H1 (cell line): ENCODE data around the gene DENND4C. TPM values are rescaled to one million over a fixed set of nuclear protein-coding genes. Genes with fewer than 3 reads are reported as not detected.

Source experiments
- CTCF ChIA-PET: fragments of 300-600 bp; sonication (Branson Sonifier 250); formaldehyde crosslinking; loops from one replicate; lab custom pipeline; 2021; ENCODE audit not compliant: partially characterized antibody; lab: Charles Lee
- POLR2A ChIA-PET: fragments of 300-600 bp; sonication (Branson Sonifier 250); formaldehyde crosslinking; loops from one replicate; lab custom pipeline; 2021; ENCODE audit warnings: inconsistent platforms; ENCODE audit not compliant: partially characterized antibody; lab: Charles Lee
- DNase-seq, 2 experiments: peaks; one replicate each; pipeline versions ENCODE4 v3.0.0 to v3.0.0-alpha.2; 2010 to 2022; ENCODE audit warnings: low spot score in 2 of 2, low read depth in 1 of 2, mixed read lengths in 1 of 2
- FAIRE-seq: peaks from 2 replicates; lab custom pipeline; 2011; peaks lifted over from hg19 to GRCh38; lab: Jason Lieb, UNC
- H2AFZ ChIP-seq: 2 replicates; pipeline ENCODE4 v1.8.1; 2012; ENCODE audit warnings: low read length, inconsistent platforms
- H2AK5ac ChIP-seq: 2 replicates; pipeline ENCODE4 v1.6.1; 2013; ENCODE audit warnings: low read depth, low read length
- H2BK120ac ChIP-seq: replicated peaks from 2 replicates; pipeline ENCODE3; 2013; ENCODE audit warnings: low read depth, low read length, inconsistent platforms
- H2BK12ac ChIP-seq: 2 replicates; pipeline ENCODE4 v1.6.1; 2013; ENCODE audit warnings: low read depth, low read length
- H2BK15ac ChIP-seq: 2 replicates; pipeline ENCODE4 v1.6.1; 2013; ENCODE audit warnings: low read length
- H2BK20ac ChIP-seq: 2 replicates; pipeline ENCODE4 v1.6.1; 2013; ENCODE audit warnings: low read length
- H2BK5ac ChIP-seq: 2 replicates; pipeline ENCODE4 v1.6.1; 2013; ENCODE audit warnings: low read depth, low read length
- H3K14ac ChIP-seq: 2 replicates; pipeline ENCODE4 v1.6.1; 2013; ENCODE audit warnings: inconsistent platforms; ENCODE audit not compliant: insufficient read length
- H3K18ac ChIP-seq: 2 replicates; pipeline ENCODE4 v1.6.1; 2013; ENCODE audit warnings: low read length; ENCODE audit errors: extremely low read depth
- H3K23ac ChIP-seq: 2 replicates; pipeline ENCODE4 v1.6.1; 2013; ENCODE audit warnings: inconsistent platforms; ENCODE audit not compliant: insufficient read length
- H3K23me2 ChIP-seq: 2 replicates; pipeline ENCODE4 v1.6.1; 2013; ENCODE audit warnings: low read depth, low read length
- H3K27ac ChIP-seq: 2 replicates; pipeline ENCODE4 v1.6.1; 2011; ENCODE audit warnings: low read depth, low read length, inconsistent platforms
- H3K27me3 ChIP-seq, 4 experiments: replicated peaks in 1 of 4; 1 replicate in 1 of 4; 2 replicates in 3 of 4; pipeline versions ENCODE4 v1.6.1 to v1.8.1; 2011 to 2013; ENCODE audit warnings: low read length in 3 of 4, mild to moderate bottlenecking in 3 of 4, inconsistent platforms in 2 of 4, mixed read lengths in 2 of 4, moderate library complexity in 1 of 4; ENCODE audit not compliant: control insufficient read depth in 3 of 4, insufficient read depth in 3 of 4; ENCODE audit errors: extremely low read depth in 1 of 4
- H3K36me3 ChIP-seq, 4 experiments: 2 replicates each; pipeline versions ENCODE4 v1.6.1 to v1.8.1; 2011 to 2013; ENCODE audit warnings: mild to moderate bottlenecking in 4 of 4, low read length in 3 of 4, moderate library complexity in 2 of 4, control low read depth in 1 of 4, inconsistent platforms in 1 of 4; ENCODE audit not compliant: insufficient read depth in 4 of 4, control insufficient read depth in 2 of 4
- H3K4ac ChIP-seq: replicated peaks from 2 replicates; pipeline ENCODE3; 2013; ENCODE audit warnings: low read length, low read depth, mixed read lengths, inconsistent platforms; ENCODE audit not compliant: insufficient read length
- H3K4me1 ChIP-seq, 4 experiments: replicated peaks in 1 of 4; 1 replicate in 1 of 4; 2 replicates in 3 of 4; pipeline versions ENCODE4 v1.6.1 to v1.8.1; 2011 to 2013; ENCODE audit warnings: low read length in 3 of 4, inconsistent platforms in 2 of 4, mixed read lengths in 1 of 4; ENCODE audit not compliant: insufficient read depth in 4 of 4, control insufficient read depth in 3 of 4
- H3K4me2 ChIP-seq, 2 experiments: 2 replicates each; pipeline versions ENCODE4 v1.6.1 to v1.8.1; 2011 to 2013; ENCODE audit warnings: low read depth in 2 of 2, low read length in 2 of 2, control low read depth in 1 of 2, inconsistent platforms in 1 of 2, mild to moderate bottlenecking in 1 of 2; ENCODE audit not compliant: insufficient read depth in 1 of 2
- H3K4me3 ChIP-seq, 4 experiments: fragments of 200-600, 300-600 bp in 1 of 4; sonication (generic), shearing (Covaris generic), sonication (Bioruptor Twin) in 1 of 4; 2 replicates each; pipeline versions ENCODE4 v1.5.1 to v1.8.1; 2011 to 2016; ENCODE audit warnings: low read length in 4 of 4, low read depth in 3 of 4, control low read depth in 2 of 4, inconsistent platforms in 2 of 4, mild to moderate bottlenecking in 2 of 4, mixed read lengths in 1 of 4, moderate library complexity in 1 of 4; ENCODE audit not compliant: insufficient read depth in 2 of 4; ENCODE audit errors: extremely low read depth in 1 of 4
- H3K56ac ChIP-seq: replicated peaks from 2 replicates; pipeline ENCODE3; 2013; ENCODE audit warnings: low read depth, mild to moderate bottlenecking, mixed read lengths, low read length, inconsistent platforms; ENCODE audit not compliant: insufficient read length
- H3K79me1 ChIP-seq: 2 replicates; pipeline ENCODE4 v1.6.1; 2013; ENCODE audit warnings: low read depth, low read length, control low read depth
- H3K79me2 ChIP-seq, 2 experiments: 2 replicates each; pipeline versions ENCODE4 v1.6.1 to v1.8.1; 2012 to 2013; ENCODE audit warnings: low read length in 2 of 2, mild to moderate bottlenecking in 2 of 2, inconsistent platforms in 1 of 2; ENCODE audit not compliant: insufficient read depth in 2 of 2, control insufficient read depth in 1 of 2
- H3K9ac ChIP-seq, 4 experiments: replicated peaks in 1 of 4; 1 replicate in 1 of 4; 2 replicates in 3 of 4; pipeline versions ENCODE4 v1.6.1 to v1.8.1; 2011 to 2013; ENCODE audit warnings: low read depth in 3 of 4, low read length in 3 of 4, control low read depth in 2 of 4, mild to moderate bottlenecking in 2 of 4, moderate library complexity in 2 of 4, inconsistent platforms in 1 of 4; ENCODE audit errors: extremely low read depth in 1 of 4
- H3K9me3 ChIP-seq, 2 experiments: 2 replicates each; pipeline versions ENCODE4 v1.6.1 to v1.8.1; 2012 to 2013; ENCODE audit warnings: mild to moderate bottlenecking in 2 of 2, moderate library complexity in 2 of 2, control low read depth in 1 of 2, inconsistent platforms in 1 of 2, low read depth in 1 of 2, low read length in 1 of 2, mixed read lengths in 1 of 2; ENCODE audit not compliant: insufficient read depth in 2 of 2
- H4K20me1 ChIP-seq, 2 experiments: replicated peaks in 1 of 2; 2 replicates each; pipeline versions ENCODE3 to v1.8.1; 2011 to 2013; ENCODE audit warnings: inconsistent platforms in 2 of 2, low read length in 2 of 2, mild to moderate bottlenecking in 1 of 2; ENCODE audit not compliant: insufficient read depth in 2 of 2, control insufficient read depth in 1 of 2
- H4K5ac ChIP-seq: 2 replicates; pipeline ENCODE4 v1.6.1; 2013; ENCODE audit warnings: low read length, low read depth, mixed read lengths, inconsistent platforms; ENCODE audit not compliant: insufficient read length
- H4K8ac ChIP-seq: 2 replicates; pipeline ENCODE4 v1.8.0; 2013; ENCODE audit warnings: mild to moderate bottlenecking, moderate library complexity, low read length, inconsistent platforms; ENCODE audit not compliant: insufficient read depth; ENCODE audit errors: extremely low read depth
- H4K91ac ChIP-seq: replicated peaks from 2 replicates; pipeline ENCODE3; 2013; ENCODE audit warnings: low read length, mixed read lengths, inconsistent platforms; ENCODE audit not compliant: insufficient read length
- CBX8 ChIP-seq: fragments of 300-800, 300-1000 bp; sonication (generic); IDR thresholded peaks from 2 replicates; pipeline ENCODE4 v1.7.1; 2016; ENCODE audit warnings: low read depth, low read length, borderline replicate concordance
- CEBPB ChIP-seq: IDR thresholded peaks from 2 replicates; pipeline ENCODE4 v1.6.1; 2012; ENCODE audit warnings: low read depth, low read length
- CTBP2 ChIP-seq: IDR thresholded peaks from 2 replicates; pipeline ENCODE4 v1.7.0; 2011; ENCODE audit warnings: borderline replicate concordance, mild to moderate bottlenecking, moderate library complexity, mixed read lengths, low read length; ENCODE audit not compliant: insufficient read depth, insufficient read length
- EZH2 ChIP-seq: fragments of 200-600 bp; sonication (generic); IDR thresholded peaks from 2 replicates; pipeline ENCODE4 v1.7.1; 2012; ENCODE audit warnings: low read depth, mild to moderate bottlenecking, moderate library complexity, low read length, inconsistent platforms; ENCODE audit not compliant: severe bottlenecking
- GTF2F1 ChIP-seq: IDR thresholded peaks from 2 replicates; pipeline ENCODE4 v1.6.1; 2012; ENCODE audit warnings: low read depth, low read length, improper control_type of control experiment, borderline replicate concordance
- JUN ChIP-seq: IDR thresholded peaks from 2 replicates; pipeline ENCODE4 v1.6.1; 2011; ENCODE audit warnings: low read depth, mild to moderate bottlenecking, improper control_type of control experiment, low read length
- PHF8 ChIP-seq: fragments of 200-600 bp; sonication (generic); conservative IDR thresholded peaks from 2 replicates; pipeline ENCODE4 v1.7.1; 2012; ENCODE audit warnings: low read depth, mild to moderate bottlenecking, inconsistent platforms, low read length, moderate library complexity
- RNF2 ChIP-seq: fragments of 200-900, 300-1000 bp; sonication (generic); IDR thresholded peaks from 2 replicates; pipeline ENCODE4 v1.7.1; 2016; ENCODE audit warnings: borderline replicate concordance, low read depth, mild to moderate bottlenecking, antibody characterized with exemption, low read length; ENCODE audit not compliant: poor library complexity, severe bottlenecking; ENCODE audit errors: missing control alignments
- SAP30 ChIP-seq: fragments of 300-600 bp; sonication (generic); IDR thresholded peaks from 2 replicates; pipeline ENCODE4 v1.7.1; 2012; ENCODE audit warnings: low read length, moderate library complexity, mild to moderate bottlenecking, inconsistent platforms; ENCODE audit not compliant: insufficient read depth, insufficient replicate concordance
- SIRT6 ChIP-seq: IDR thresholded peaks from one replicate; pipeline ENCODE4 v1.7.1; 2012; ENCODE audit warnings: low read length, inconsistent platforms
- WGBS, 2 experiments: shearing (Covaris generic) in 1 of 2; methylation state at CpG; one replicate each; pipeline versions ENCODE4 v1.1.6 to v1.1.7; 2013 to 2015; ENCODE audit warnings: low lambda C conversion rate in 2 of 2, mixed read lengths in 2 of 2, inconsistent platforms in 1 of 2, low coverage in 1 of 2, missing lambda C conversion rate in 1 of 2; ENCODE audit not compliant: insufficient replicate concordance in 2 of 2, insufficient coverage in 1 of 2, insufficient read length in 1 of 2; ENCODE audit errors: extremely low coverage in 1 of 2, missing lambda C conversion rate in 1 of 2; 5-methylcytosine and 5-hydroxymethylcytosine counted together
- polyA plus RNA-seq, 7 experiments: library from polyadenylated mRNA; depleted of rRNA in 3 of 7; stranded (reverse) in 5 of 7; unstranded in 2 of 7; fragments of >200 nt in 5 of 7; fragments of 200-250 nt in 2 of 7; gene quantifications; 1 replicate in 5 of 7; 2 replicates in 1 of 7; 4 replicates in 1 of 7; pipeline versions ENCODE4 v1.2.1 to v1.2.3, GENCODE V29; 2011 to 2013; ENCODE audit warnings: missing spikeins in 2 of 7, mixed read lengths in 2 of 7
- total RNA-seq: library from RNA; stranded (reverse); fragmentation: NEBNext Ultra II Directional; extraction: Animal tissue kit (Norgen Biotek cat#: 25700); gene quantifications from 2 replicates; pipeline ENCODE4 v1.2.1, GENCODE V29; 2021
- TF ChIP-seq, protein P1 (sequence below): IDR thresholded peaks from 2 replicates; pipeline ENCODE4 v1.6.1; 2012; ENCODE audit warnings: inconsistent platforms

The DENND4C gene
- total and polyA plus RNA-seq, 2 of the 8 experiments (the other 6 are each of a cell fraction or from before 2014, with no cell fraction given): 6.9 to 18.9 TPM

DNA sequence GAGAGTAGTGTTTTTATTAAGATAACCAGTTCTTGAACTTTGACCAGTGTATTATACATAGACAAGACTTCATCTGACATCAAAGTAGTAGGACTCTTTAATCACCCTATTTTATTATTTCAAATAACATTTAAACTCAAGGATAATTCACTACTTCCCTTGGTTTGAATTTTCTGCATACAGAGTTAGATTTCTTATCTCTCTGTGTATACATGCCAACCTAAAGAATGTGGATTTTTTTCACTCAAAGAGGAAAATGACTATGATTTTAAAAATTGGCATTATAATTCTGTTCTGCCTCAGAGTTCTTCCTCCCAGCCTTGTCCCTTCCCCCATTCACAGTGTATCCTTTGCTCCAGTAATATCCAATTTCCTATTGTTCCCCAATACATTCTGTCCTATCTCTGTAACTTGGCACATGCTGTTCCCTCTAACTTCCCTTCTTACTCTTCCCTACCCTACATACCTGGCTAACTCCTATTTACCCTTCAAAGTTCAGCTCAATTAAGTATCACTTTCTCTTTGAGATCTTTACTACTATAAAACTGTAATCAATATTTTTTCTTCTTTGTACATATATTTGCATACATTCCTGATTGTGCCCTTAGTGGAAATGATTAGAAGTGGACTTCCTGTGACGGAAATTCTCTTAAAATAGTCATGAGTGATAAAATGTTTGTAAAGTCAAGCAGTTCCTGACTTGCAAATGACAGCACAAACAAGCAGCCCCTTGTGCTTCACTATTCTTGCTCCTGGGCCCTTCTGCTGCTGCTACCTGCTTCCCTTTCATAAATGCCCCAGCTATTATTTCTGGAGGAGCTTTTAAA is 38.1 kb upstream of the DENND4C start:
- no peaks in the 10 kb centered on the region for H3K27me3 ChIP-seq
- H2AFZ ChIP-seq: no peak overlapping the region
- no peak overlapping the region for H3K4ac ChIP-seq
- no peak overlapping the region for H3K4me3 ChIP-seq
- no peak overlapping the region for H3K56ac ChIP-seq
- no peak overlapping the region for H4K5ac ChIP-seq
- H2AK5ac ChIP-seq: no peak overlapping the region
- H2BK5ac ChIP-seq: no peak overlapping the region
- no peak overlapping the region for H3K4me2 ChIP-seq
- no peaks in the 10 kb centered on the region for H3K79me2 ChIP-seq
- H3K27ac ChIP-seq: no peak overlapping the region
- POLR2A ChIA-PET: no interaction called here
- no peak overlapping the region for H2BK15ac ChIP-seq
- DNase-seq: no peak
- no peaks in the 10 kb centered on the region for H3K9me3 ChIP-seq
- no peak overlapping the region for H2BK20ac ChIP-seq
- WGBS, 2 experiments: 77% methylated on average over 1 of the region's 1 CpG; no CpG with 5 or more reads in 1 of the 2 experiments
- no peaks in the 10 kb centered on the region for H3K36me3 ChIP-seq
- H3K79me1 ChIP-seq: no peaks in the 10 kb centered on the region
- H4K20me1 ChIP-seq: no peaks in the 10 kb centered on the region
- H3K4me1 ChIP-seq: no peaks in the 10 kb centered on the region
- no peak overlapping the region for H3K9ac ChIP-seq
- H2BK120ac ChIP-seq: no peak overlapping the region
- no peak overlapping the region for H4K8ac ChIP-seq
- H2BK12ac ChIP-seq: no peak overlapping the region
- no peak overlapping the region for H3K23ac ChIP-seq
- no peaks in the 10 kb centered on the region for H3K23me2 ChIP-seq
- CTCF ChIA-PET: no interaction called here
- H3K18ac ChIP-seq: no peak overlapping the region; the same call in 1 of the 2 replicates
- FAIRE-seq: no peak
- H3K14ac ChIP-seq: no peak overlapping the region
- H4K91ac ChIP-seq: no peak overlapping the region
- TF ChIP-seq, protein P1, sequence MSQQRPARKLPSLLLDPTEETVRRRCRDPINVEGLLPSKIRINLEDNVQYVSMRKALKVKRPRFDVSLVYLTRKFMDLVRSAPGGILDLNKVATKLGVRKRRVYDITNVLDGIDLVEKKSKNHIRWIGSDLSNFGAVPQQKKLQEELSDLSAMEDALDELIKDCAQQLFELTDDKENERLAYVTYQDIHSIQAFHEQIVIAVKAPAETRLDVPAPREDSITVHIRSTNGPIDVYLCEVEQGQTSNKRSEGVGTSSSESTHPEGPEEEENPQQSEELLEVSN: no peak
- TF ChIP-seq EZH2: no peak
- no peak for TF ChIP-seq CTBP2
- TF ChIP-seq RNF2: no peak
- TF ChIP-seq CBX8: no peak
- TF ChIP-seq JUN: no peak
- no peak for TF ChIP-seq CEBPB
- TF ChIP-seq GTF2F1: no peak
- TF ChIP-seq SAP30: no peak
- TF ChIP-seq PHF8: no peak
- no peak for TF ChIP-seq SIRT6
